ENCODE data around the gene GNGT1.

GNGT1 gene

DNA sequence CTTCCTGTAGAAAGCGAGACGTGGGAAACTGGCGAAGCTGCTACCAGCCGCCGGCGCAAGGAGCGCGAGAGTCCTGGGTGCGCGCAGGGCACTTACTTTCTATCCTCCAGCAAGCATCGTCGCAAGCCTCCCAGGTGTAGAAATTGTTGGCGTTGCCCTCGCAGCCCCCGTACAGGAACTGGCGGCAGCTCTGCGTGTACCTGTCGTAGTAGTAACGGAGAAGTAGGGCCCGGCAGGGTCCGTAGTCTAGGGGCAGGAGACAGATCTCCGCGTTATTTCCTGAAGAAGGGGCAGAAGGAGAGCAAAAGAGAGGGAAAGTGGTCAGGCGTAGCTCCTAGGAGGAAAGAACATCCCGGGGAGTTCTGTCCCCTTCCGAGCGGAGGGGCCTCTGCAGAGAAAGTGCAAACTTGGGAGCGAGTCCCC, 16.3 kb upstream of the GNGT1 start:
- TF ChIP-seq, protein P1, sequence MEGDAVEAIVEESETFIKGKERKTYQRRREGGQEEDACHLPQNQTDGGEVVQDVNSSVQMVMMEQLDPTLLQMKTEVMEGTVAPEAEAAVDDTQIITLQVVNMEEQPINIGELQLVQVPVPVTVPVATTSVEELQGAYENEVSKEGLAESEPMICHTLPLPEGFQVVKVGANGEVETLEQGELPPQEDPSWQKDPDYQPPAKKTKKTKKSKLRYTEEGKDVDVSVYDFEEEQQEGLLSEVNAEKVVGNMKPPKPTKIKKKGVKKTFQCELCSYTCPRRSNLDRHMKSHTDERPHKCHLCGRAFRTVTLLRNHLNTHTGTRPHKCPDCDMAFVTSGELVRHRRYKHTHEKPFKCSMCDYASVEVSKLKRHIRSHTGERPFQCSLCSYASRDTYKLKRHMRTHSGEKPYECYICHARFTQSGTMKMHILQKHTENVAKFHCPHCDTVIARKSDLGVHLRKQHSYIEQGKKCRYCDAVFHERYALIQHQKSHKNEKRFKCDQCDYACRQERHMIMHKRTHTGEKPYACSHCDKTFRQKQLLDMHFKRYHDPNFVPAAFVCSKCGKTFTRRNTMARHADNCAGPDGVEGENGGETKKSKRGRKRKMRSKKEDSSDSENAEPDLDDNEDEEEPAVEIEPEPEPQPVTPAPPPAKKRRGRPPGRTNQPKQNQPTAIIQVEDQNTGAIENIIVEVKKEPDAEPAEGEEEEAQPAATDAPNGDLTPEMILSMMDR (IDR thresholded peaks at IDR 0.05; ENCODE audit: low read depth, low read length): peak; percentile 5

DNA sequence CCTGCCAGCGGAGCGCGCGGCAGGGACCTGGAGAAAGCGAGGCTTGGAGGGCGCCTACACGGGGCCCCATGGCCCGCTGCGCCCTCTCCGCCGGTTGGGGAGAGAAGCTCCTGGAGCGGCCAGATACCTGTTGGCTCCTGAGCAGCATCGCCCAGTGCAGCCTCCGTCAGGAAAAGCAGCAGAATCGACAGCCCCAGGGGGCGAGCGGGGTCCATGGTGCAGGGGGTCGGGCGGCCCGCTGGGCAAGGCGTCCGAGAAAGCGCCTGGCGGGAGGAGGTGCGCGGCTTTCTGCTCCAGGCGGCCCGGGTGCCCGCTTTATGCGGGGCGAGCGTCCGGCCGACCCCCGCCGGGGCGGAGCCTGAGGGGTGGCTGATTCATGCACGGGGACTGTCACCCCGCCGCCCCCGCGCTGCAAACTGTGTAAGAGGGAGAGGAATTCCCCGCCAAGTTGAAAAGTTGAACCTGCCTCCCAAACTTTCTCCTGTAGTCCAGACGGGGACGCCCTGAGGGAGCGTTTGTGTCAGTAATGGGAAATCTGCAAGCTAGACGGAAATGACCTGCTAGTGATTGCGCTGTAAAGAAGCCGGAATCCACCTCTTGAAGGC, 15.8 kb upstream of the GNGT1 start, which contains the start of gene TFPI2:
Gene TFPI2, minus strand, starts transcription at position 290 of the 605 bp plus-strand sequence. Its CDS starts 75 bp downstream, at position 215.
- TF ChIP-seq, protein P1 (IDR thresholded peaks at IDR 0.05; ENCODE audit: low read depth, low read length): peak; percentile 21
- DNase-seq (ENCODE audit: extremely low read depth, low read depth): no peak

More for the DNA sequence above, 16.3 kb upstream of the GNGT1 start:
- DNase-seq (ENCODE audit: extremely low read depth, low read depth): no peak

GRCh38 chr7:93894426-93894825, 11.9 kb upstream of the GNGT1 start:
- TF ChIP-seq, protein P1 (IDR thresholded peaks at IDR 0.05; ENCODE audit: low read depth, low read length): no peak
- DNase-seq (ENCODE audit: extremely low read depth, low read depth): no peak

- DNase-seq (ENCODE audit: extremely low read depth, low read depth): no peak
Measured at GRCh38 chr7:93894966-93895640, 11.3 kb upstream of the GNGT1 start.

GRCh38 chr7:93895859-93896600, 10.3 kb upstream of the GNGT1 start:
- no peak for DNase-seq (ENCODE audit: extremely low read depth, low read depth)
- TF ChIP-seq, protein P1 (IDR thresholded peaks at IDR 0.05; ENCODE audit: low read depth, low read length): no peak

More at GRCh38 chr7:93894966-93895640, 11.3 kb upstream of the GNGT1 start:
- TF ChIP-seq, protein P1 (IDR thresholded peaks at IDR 0.05; ENCODE audit: low read depth, low read length): no peak

DNA sequence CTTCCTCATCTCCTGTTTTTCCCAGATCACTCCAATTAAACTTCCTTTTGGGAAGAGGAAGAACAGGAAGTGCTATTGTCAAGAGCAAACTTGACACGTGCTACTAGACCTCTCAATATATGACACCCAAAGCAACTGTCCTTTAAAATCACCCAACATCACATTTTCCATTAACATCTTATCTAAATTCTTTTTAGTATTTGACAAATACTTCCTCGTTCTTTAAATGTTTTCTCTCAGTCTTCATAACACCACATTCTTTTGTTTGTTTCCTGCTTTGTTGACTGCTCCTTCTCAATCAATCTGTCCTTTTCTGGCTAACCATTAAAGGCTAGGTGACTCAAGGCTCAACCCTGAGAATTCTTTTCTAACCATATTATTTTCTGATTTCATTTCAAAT, 8.7 kb upstream of the GNGT1 start:
- TF ChIP-seq, protein P1 (IDR thresholded peaks at IDR 0.05; ENCODE audit: low read depth, low read length): no peak
- no peak for DNase-seq (ENCODE audit: extremely low read depth, low read depth)
